ENCODE measurements around the gene NR2F1. TPM values are rescaled to one million over a fixed set of nuclear protein-coding genes. Genes with fewer than 3 reads are reported as not detected.

The NR2F1 gene
- total RNA-seq, 2 donors from 2014 or later = 2.7 to 2.9 TPM

DNA sequence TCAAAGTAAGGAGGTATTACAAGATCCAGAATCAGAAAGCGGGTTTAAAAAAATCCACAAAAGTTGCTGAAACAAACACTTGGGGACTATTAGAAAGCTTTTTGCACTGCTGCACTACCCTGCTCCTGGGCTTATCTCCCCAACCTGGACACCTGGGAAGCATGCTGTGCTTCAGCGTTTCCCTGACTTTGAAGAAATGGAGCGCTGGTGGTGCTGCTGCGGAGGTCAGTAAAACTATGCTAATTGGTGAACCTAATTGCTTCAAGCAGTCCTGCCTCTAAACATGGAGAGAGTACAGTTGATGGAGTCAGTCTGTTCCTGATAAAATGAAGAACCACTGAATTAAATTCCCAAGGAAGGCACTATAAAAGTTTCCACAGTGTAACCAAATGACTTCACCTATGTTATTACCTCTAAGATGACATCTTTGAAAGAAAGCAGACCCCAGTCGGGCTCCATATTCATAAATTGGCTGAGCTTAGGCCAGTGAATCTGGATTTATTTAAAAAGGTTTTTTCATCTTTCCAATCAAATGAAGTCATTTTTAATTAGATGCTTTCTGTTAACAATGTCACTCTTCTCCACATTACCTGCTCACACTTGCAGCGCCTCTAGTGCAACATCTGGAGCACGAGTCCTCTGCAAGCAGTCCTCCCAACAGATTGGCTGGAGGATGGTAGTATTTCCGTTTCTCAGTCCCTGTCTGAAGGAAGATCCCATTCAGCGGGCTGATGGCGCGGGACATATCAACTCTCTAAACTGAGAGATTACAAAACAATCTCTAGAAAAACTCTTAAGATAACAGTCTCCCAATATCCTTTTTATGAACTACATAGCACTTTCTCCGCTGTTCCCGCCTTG lies 13.5 kb upstream of the NR2F1 start:
- H3K27ac ChIP-seq = no peak overlapping the region
- no peak overlapping the region for H3K4me3 ChIP-seq
- H3K36me3 ChIP-seq = no peaks in the 10 kb centered on the region
- H3K4me1 ChIP-seq = no peaks in the 10 kb centered on the region
- no peaks in the 10 kb centered on the region for H3K9me3 ChIP-seq
- TF ChIP-seq, protein P1, sequence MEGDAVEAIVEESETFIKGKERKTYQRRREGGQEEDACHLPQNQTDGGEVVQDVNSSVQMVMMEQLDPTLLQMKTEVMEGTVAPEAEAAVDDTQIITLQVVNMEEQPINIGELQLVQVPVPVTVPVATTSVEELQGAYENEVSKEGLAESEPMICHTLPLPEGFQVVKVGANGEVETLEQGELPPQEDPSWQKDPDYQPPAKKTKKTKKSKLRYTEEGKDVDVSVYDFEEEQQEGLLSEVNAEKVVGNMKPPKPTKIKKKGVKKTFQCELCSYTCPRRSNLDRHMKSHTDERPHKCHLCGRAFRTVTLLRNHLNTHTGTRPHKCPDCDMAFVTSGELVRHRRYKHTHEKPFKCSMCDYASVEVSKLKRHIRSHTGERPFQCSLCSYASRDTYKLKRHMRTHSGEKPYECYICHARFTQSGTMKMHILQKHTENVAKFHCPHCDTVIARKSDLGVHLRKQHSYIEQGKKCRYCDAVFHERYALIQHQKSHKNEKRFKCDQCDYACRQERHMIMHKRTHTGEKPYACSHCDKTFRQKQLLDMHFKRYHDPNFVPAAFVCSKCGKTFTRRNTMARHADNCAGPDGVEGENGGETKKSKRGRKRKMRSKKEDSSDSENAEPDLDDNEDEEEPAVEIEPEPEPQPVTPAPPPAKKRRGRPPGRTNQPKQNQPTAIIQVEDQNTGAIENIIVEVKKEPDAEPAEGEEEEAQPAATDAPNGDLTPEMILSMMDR (IDR thresholded peaks at IDR 0.05) = no peak
- H3K9ac ChIP-seq (ENCODE audit: low read depth in 2 of 2, low read length in 2 of 2) = no peak overlapping the region
- no peak for DNase-seq
- intact Hi-C loops (cut with DNase I) = no loop called here
- peaks cover 42% of the 10 kb centered on the region for H3K27me3 ChIP-seq

DNA sequence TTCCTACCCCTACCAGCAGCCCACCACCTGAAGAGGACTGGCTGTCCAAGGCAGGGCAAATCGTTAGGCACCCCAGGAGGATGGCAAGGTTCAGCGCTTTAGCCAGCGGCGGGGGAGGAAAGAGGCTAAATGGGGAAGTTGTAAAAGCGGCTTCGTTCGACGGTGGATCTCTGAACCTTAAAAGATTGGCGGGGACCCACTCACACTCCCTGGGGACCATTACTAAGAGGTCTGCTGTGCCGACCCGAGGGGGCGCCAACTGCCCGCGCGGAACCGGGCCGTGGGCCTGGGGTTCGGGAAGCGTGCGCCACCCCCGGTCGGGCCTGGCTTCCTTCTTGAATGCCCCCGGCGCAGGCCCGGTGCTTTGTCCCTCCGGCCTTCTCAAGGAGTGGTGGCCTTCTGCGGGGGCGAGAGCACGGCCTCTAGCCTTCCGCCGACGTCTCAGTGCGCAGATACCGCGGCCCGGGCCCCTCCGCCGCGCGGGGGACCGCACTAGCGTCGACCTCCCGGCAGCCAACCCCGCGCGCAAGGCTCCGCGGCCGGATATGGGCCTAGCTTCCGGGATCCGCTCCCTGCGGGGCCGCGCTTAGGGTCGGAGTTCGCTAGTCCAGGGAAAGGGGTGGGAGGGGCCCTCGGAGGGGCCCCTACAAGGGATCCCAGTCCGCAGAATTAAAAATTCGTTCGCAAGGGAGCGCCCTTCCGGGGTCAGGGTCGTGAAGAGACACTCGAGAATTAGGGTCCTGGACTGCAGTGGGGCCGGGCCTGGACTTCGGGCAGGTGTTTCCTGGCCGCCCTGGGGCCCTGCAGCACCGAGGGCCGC lies 12.5 kb upstream of the NR2F1 start:
- DNase-seq = no peak
- Histone ChIP-seq H3K9ac (ENCODE audit: low read depth in 2 of 2, low read length in 2 of 2) (no peak overlapping the region), H3K4me1 (no peaks in the 10 kb centered on the region), H3K27me3 (peaks cover 43% of the 10 kb centered on the region), H3K4me3 (peak overlapping the region; percentile 9), H3K9me3 (no peaks in the 10 kb centered on the region), H3K36me3 (no peaks in the 10 kb centered on the region), H3K27ac (no peak overlapping the region)
- TF ChIP-seq, protein P1 (IDR thresholded peaks at IDR 0.05) = no peak
- intact Hi-C loops (cut with DNase I) = no loop called here

DNA sequence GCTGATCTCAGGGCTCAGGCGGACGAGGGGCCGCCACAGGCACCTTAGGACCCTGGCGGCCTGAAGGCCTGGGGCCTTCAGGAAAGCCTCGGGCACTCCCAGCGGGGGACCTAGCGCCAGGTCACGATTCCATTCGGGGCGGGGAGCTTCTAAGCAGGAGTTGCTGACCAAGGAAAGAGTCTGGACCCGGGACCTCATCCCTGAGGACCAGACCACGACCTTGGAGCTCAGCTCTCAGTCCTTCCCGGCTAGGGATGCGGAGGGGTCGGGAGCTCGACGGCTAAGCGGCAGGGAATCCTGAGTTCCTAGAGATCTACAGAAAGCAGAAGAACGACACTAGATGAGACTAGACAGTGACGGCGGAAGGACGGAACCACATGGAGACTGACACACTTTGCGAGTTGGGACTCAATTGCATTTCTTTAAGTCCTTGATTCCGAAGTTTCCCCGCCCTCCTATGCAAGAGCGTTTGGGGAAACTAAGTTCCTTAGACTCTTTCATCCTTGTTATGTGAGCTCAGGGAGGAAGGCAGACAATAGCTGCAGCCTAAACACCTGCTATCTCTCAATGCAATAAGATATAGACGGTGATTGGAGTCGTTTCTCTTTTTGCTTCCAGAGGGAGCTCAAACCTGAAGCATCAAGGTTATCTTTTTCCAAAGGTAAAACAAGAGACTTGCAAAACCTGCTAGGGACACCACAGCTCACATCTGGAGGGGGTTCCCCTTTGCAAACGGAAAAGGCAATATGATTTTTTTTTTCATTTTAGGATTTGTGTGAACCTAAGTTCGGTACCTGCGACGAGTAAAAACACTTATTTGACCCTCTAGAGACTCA lies 11.7 kb upstream of the NR2F1 start:
- H3K9ac ChIP-seq (ENCODE audit: low read depth in 2 of 2, low read length in 2 of 2) = no peak overlapping the region
- H3K36me3 ChIP-seq = no peaks in the 10 kb centered on the region
- H3K4me3 ChIP-seq = no peak overlapping the region
- no peak overlapping the region for H3K27ac ChIP-seq
- H3K4me1 ChIP-seq = no peaks in the 10 kb centered on the region
- H3K27me3 ChIP-seq = peaks cover 49% of the 10 kb centered on the region
- no peak for DNase-seq
- no peaks in the 10 kb centered on the region for H3K9me3 ChIP-seq
- intact Hi-C loops (cut with DNase I) = no loop called here
- TF ChIP-seq, protein P1 (IDR thresholded peaks at IDR 0.05) = no peak

DNA sequence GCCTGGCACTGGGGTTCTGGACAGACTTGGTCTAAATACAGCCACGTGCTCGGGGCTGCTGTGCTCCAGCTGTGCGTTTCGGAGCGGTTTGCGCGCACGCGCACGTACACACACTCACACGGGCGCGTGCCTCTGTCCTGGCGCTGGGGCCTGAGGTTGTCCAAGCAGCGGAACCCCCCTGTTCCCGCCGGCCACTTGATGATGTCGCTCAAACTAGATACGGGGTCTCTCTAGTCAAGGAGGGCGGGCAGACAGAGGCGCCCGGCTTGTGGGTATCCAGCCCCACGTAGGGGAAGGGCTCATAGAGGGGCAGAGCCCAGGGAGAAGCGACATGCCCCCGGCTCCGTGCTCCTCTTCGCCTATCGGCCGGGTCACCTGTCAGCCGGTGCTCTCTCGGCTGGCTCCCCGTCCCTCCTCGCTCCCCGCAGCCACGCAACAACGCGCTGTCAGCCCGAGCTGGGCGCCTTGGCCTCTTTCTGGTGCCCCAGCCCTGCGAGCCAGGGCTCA lies 10.9 kb upstream of the NR2F1 start:
- no peak overlapping the region for H3K27ac ChIP-seq

More for the DNA sequence above, 10.9 kb upstream of the NR2F1 start:
- intact Hi-C loops (cut with DNase I) = no loop called here
- peaks cover 56% of the 10 kb centered on the region for H3K27me3 ChIP-seq
- no peaks in the 10 kb centered on the region for H3K4me1 ChIP-seq
- no peak overlapping the region for H3K4me3 ChIP-seq
- no peaks in the 10 kb centered on the region for H3K9me3 ChIP-seq
- DNase-seq = no peak
- no peaks in the 10 kb centered on the region for H3K36me3 ChIP-seq
- no peak overlapping the region for H3K9ac ChIP-seq (ENCODE audit: low read depth in 2 of 2, low read length in 2 of 2)
- TF ChIP-seq, protein P1 (IDR thresholded peaks at IDR 0.05) = no peak
